Effector memory CD4-positive, alpha-beta T cell (primary cell): Measurements from ENCODE around the gene LRRC47.
A peak's percentile ranks its signal among the peaks of the same experiment; 100 is the strongest.

Experiments used
- DNase-seq, 3 donors: peaks; one replicate each; pipeline ENCODE4 v3.0.0-alpha.2; 2020
- H3K27ac ChIP-seq: 2 replicates; pipeline ENCODE4 v1.7.0; 2013; ENCODE audit warnings: mild to moderate bottlenecking, low read length, moderate library complexity; ENCODE audit not compliant: insufficient read depth, poor library complexity, severe bottlenecking
- H3K27me3 ChIP-seq: replicated peaks from 2 replicates; pipeline ENCODE4 v1.7.0; 2013; ENCODE audit warnings: mild to moderate bottlenecking, low read length; ENCODE audit not compliant: insufficient read depth, control insufficient read depth, poor library complexity, severe bottlenecking
- H3K36me3 ChIP-seq: 2 replicates; pipeline ENCODE4 v1.7.0; 2013; ENCODE audit warnings: mild to moderate bottlenecking, low read length, moderate library complexity; ENCODE audit not compliant: control insufficient read depth, insufficient read depth
- H3K4me1 ChIP-seq: 2 replicates; pipeline ENCODE4 v1.7.0; 2013; ENCODE audit warnings: low read length, mild to moderate bottlenecking; ENCODE audit not compliant: control insufficient read depth, insufficient read depth, poor library complexity, severe bottlenecking
- H3K4me3 ChIP-seq: 2 replicates; pipeline ENCODE4 v1.7.0; 2013; ENCODE audit warnings: low read length, low read depth, mild to moderate bottlenecking; ENCODE audit not compliant: insufficient read depth, poor library complexity, severe bottlenecking
- H3K9me3 ChIP-seq: 2 replicates; pipeline ENCODE4 v1.7.0; 2013; ENCODE audit warnings: mild to moderate bottlenecking, low read length, moderate library complexity; ENCODE audit not compliant: control insufficient read depth

The LRRC47 gene

GRCh38 chr1:3772715-3773571 lies 23.4 kb downstream of the LRRC47 start, which contains the start of gene SMIM1:
Gene SMIM1, plus strand, starts transcription at chr1:3772749. Its CDS starts 2,625 bp downstream, at chr1:3775374.
- no peak for DNase-seq
- Histone ChIP-seq H3K9me3 (no peaks in the 10 kb centered on the region), H3K27ac (peak within 1 kb of the TSS; percentile 32), H3K36me3 (no peaks in the 10 kb centered on the region), H3K27me3 (no peaks in the 10 kb centered on the region), H3K4me3 (peak within 1 kb of the TSS; percentile 60), H3K4me1 (peaks cover 15% of the 10 kb centered on the region)

GRCh38 chr1:3772027-3772714 lies 24.1 kb downstream of the LRRC47 start:
- H3K9me3 ChIP-seq = no peaks in the 10 kb centered on the region
- H3K27me3 ChIP-seq = no peaks in the 10 kb centered on the region
- no peaks in the 10 kb centered on the region for H3K36me3 ChIP-seq
- peak overlapping the region; percentile 32 for H3K27ac ChIP-seq
- H3K4me1 ChIP-seq = peaks cover 15% of the 10 kb centered on the region
- peak; percentile 79 to 86 (median 84) for DNase-seq
- H3K4me3 ChIP-seq = peak overlapping the region; percentile 60

GRCh38 chr1:3771108-3772026 lies 24.9 kb downstream of the LRRC47 start:
- no peaks in the 10 kb centered on the region for H3K9me3 ChIP-seq
- peak overlapping the region; percentile 18 for H3K27ac ChIP-seq
- DNase-seq = no peak
- H3K4me3 ChIP-seq = peak overlapping the region; percentile 60
- no peaks in the 10 kb centered on the region for H3K36me3 ChIP-seq
- no peaks in the 10 kb centered on the region for H3K27me3 ChIP-seq
- peaks cover 15% of the 10 kb centered on the region for H3K4me1 ChIP-seq

- H3K4me1 ChIP-seq = peaks cover 15% of the 10 kb centered on the region
- no peaks in the 10 kb centered on the region for H3K27me3 ChIP-seq
- H3K27ac ChIP-seq = no peak overlapping the region
- no peaks in the 10 kb centered on the region for H3K36me3 ChIP-seq
- no peaks in the 10 kb centered on the region for H3K9me3 ChIP-seq
- no peak for DNase-seq
- no peak overlapping the region for H3K4me3 ChIP-seq
These were observed 26.1 kb downstream of the LRRC47 start for GRCh38 chr1:3770047-3770765.

GRCh38 chr1:3768811-3769390 lies 27.4 kb downstream of the LRRC47 start:
- Histone ChIP-seq H3K4me1 (peaks cover 15% of the 10 kb centered on the region), H3K27ac (no peak overlapping the region), H3K9me3 (no peaks in the 10 kb centered on the region), H3K27me3 (no peaks in the 10 kb centered on the region), H3K36me3 (no peaks in the 10 kb centered on the region), H3K4me3 (no peak overlapping the region)
- no peak for DNase-seq

- no peaks in the 10 kb centered on the region for H3K9me3 ChIP-seq
- H3K27ac ChIP-seq = no peak overlapping the region
- DNase-seq = no peak
- H3K4me1 ChIP-seq = peaks cover 11% of the 10 kb centered on the region
- peaks cover 4% of the 10 kb centered on the region for H3K27me3 ChIP-seq
- H3K36me3 ChIP-seq = no peaks in the 10 kb centered on the region
- no peak overlapping the region for H3K4me3 ChIP-seq
These were observed 28.9 kb downstream of the LRRC47 start for GRCh38 chr1:3767328-3767925.

- no peaks in the 10 kb centered on the region for H3K4me1 ChIP-seq
- peaks cover 4% of the 10 kb centered on the region for H3K27me3 ChIP-seq
- no peaks in the 10 kb centered on the region for H3K36me3 ChIP-seq
- no peak overlapping the region for H3K27ac ChIP-seq
- no peak overlapping the region for H3K4me3 ChIP-seq
- no peaks in the 10 kb centered on the region for H3K9me3 ChIP-seq
- no peak for DNase-seq
These were observed 32.8 kb downstream of the LRRC47 start for GRCh38 chr1:3763351-3764125.

GRCh38 chr1:3762873-3763228 lies 33.4 kb downstream of the LRRC47 start:
- Histone ChIP-seq H3K27ac (no peak overlapping the region), H3K4me1 (no peaks in the 10 kb centered on the region), H3K36me3 (no peaks in the 10 kb centered on the region), H3K4me3 (no peak overlapping the region), H3K9me3 (no peaks in the 10 kb centered on the region), H3K27me3 (peaks cover 4% of the 10 kb centered on the region)
- DNase-seq = no peak
